Neural progenitor cell (in vitro differentiated cells): ENCODE data around the gene STK38L.

Experiments
- CTCF ChIP-seq: fragments of 200-600 bp; sonication (generic); IDR thresholded peaks from 2 replicates; pipeline ENCODE4 v1.5.1; 2017; ENCODE audit warnings: antibody characterized with exemption, mild to moderate bottlenecking
- EZH2 ChIP-seq: fragments of 200-600 bp; sonication (generic); IDR thresholded peaks from 2 replicates; pipeline ENCODE4 v1.6.1; 2017; ENCODE audit warnings: antibody characterized with exemption, mild to moderate bottlenecking, moderate library complexity
- EZH2phosphoT487 ChIP-seq: fragments of 200-600 bp; sonication (generic); IDR thresholded peaks from 2 replicates; pipeline ENCODE4 v1.6.1; 2017; ENCODE audit warnings: antibody characterized with exemption

- TF ChIP-seq CTCF (no peak), EZH2 (no peak), EZH2phosphoT487 (no peak)
Observed at GRCh38 chr12:27334721-27335082, 90.6 kb downstream of the STK38L start.
